Neural cell (in vitro differentiated cells): ENCODE results near the gene RABGAP1L.

Experiments
- CTCF ChIP-seq: fragments of 450-650 bp; IDR thresholded peaks from 2 replicates; pipeline ENCODE4 v1.5.1; 2014; ENCODE audit warnings: antibody characterized with exemption, mild to moderate bottlenecking, moderate library complexity; ENCODE audit not compliant: poor library complexity, severe bottlenecking
- EP300 ChIP-seq: fragments of 450-650 bp; conservative IDR thresholded peaks from 2 replicates; pipeline ENCODE4 v1.6.1; 2014; ENCODE audit warnings: antibody characterized with exemption, mild to moderate bottlenecking, moderate library complexity; ENCODE audit not compliant: poor library complexity, severe bottlenecking
- EZH2 ChIP-seq: fragments of 200-600, 300-800 bp; shearing (Covaris generic), sonication (generic); IDR thresholded peaks from 2 replicates; pipeline ENCODE4 v1.6.1; 2014; ENCODE audit warnings: antibody characterized with exemption, low read length, borderline replicate concordance, mild to moderate bottlenecking; ENCODE audit not compliant: insufficient read depth, poor library complexity, severe bottlenecking
- MXI1 ChIP-seq: fragments of 450-650 bp; conservative IDR thresholded peaks from 2 replicates; pipeline ENCODE4 v1.6.1; 2014; ENCODE audit warnings: antibody characterized with exemption, mild to moderate bottlenecking; ENCODE audit not compliant: poor library complexity, severe bottlenecking
- POLR2AphosphoS5 ChIP-seq: IDR thresholded peaks from 2 replicates; pipeline ENCODE4 v1.6.1; 2012
- RAD21 ChIP-seq: fragments of 450-650 bp; conservative IDR thresholded peaks from 2 replicates; pipeline ENCODE4 v1.6.1; 2014; ENCODE audit warnings: antibody characterized with exemption, mild to moderate bottlenecking, moderate library complexity

DNA sequence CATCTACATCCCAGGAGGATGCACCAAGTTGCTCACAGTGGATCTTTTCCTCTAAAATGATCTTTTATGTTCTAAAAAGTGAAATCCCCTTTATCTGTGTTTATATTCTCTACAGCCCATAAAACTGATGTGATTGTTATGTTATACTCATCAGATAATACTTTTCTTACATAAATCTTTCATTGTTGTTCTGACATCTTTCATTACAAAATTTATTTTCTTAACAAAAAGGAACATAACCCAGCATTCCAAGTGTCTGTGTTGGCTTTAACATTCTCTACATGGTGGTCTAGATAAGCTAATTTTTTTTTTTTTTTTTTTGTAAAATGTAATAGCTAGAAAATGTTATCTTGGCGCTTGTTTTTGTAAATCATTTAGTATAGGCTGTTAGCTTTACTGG is 832.2 kb downstream of the RABGAP1L start:
- TF ChIP-seq CTCF (no peak), RAD21 (no peak), POLR2AphosphoS5 (no peak), EZH2 (no peak), EP300 (no peak), MXI1 (no peak)
